OCI-LY3 (cell line): Measurements from ENCODE around the gene ULBP1.
"Not testable (repeated sequence)": the region's sequence is repeated elsewhere in the genome, so short reads cannot be mapped to it uniquely, and the experiment has no call there.

Source experiments
- EZH2phosphoT487 ChIP-seq: fragments of 200-600 bp; shearing (Covaris generic); IDR thresholded peaks from 2 replicates; pipeline ENCODE4 v1.6.1; 2018; ENCODE audit warnings: antibody characterized with exemption, mixed run types, low read depth
- TF ChIP-seq, protein P1 (sequence below): fragments of 200-600, 300-600 bp; sonication (generic); IDR thresholded peaks from 2 replicates; pipeline ENCODE4 v1.5.1; 2014; ENCODE audit warnings: antibody characterized with exemption, low read length, low read depth

DNA sequence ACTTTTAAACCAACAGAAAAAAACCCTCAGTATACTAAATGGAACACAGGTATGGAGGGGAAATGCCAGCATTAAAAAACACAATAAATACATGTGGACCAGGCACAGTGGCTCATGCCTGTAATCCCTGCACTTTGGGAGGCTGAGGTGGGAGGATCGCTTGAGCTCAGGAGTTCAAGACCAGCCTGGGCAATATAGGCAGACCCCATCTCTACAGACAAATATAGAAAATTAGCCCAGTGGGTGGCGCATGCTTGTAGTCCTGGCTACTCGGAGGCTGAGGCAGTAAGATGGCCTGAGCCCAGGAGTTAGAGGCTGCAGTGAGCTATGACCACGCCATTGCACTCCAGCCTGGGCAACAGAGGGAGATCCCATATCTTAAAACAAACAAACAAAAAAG, 3.9 kb upstream of the ULBP1 start:
- TF ChIP-seq, protein P1, sequence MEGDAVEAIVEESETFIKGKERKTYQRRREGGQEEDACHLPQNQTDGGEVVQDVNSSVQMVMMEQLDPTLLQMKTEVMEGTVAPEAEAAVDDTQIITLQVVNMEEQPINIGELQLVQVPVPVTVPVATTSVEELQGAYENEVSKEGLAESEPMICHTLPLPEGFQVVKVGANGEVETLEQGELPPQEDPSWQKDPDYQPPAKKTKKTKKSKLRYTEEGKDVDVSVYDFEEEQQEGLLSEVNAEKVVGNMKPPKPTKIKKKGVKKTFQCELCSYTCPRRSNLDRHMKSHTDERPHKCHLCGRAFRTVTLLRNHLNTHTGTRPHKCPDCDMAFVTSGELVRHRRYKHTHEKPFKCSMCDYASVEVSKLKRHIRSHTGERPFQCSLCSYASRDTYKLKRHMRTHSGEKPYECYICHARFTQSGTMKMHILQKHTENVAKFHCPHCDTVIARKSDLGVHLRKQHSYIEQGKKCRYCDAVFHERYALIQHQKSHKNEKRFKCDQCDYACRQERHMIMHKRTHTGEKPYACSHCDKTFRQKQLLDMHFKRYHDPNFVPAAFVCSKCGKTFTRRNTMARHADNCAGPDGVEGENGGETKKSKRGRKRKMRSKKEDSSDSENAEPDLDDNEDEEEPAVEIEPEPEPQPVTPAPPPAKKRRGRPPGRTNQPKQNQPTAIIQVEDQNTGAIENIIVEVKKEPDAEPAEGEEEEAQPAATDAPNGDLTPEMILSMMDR, result not testable (repeated sequence)
- not testable (repeated sequence) for TF ChIP-seq EZH2phosphoT487
